ENCODE measurements around the gene CD163L1.
"Not testable (repeated sequence)": the region's sequence is repeated elsewhere in the genome, so short reads cannot be mapped to it uniquely, and the experiment has no call there.

Gene CD163L1

GRCh38 chr12:7344833-7345606, 98.9 kb downstream of the CD163L1 start:
- DNase-seq (ENCODE audit: low read depth in 1 of 2, low spot score in 1 of 2): no peak
- TF ChIP-seq JUND (IDR thresholded peaks at IDR 0.05; ENCODE audit: low read depth): no peak
- in situ Hi-C loops (cut with HindIII; ENCODE audit: low pct_unique_long_range_greater_than_20kb, low sequenced_read_pairs): no loop called here

DNA sequence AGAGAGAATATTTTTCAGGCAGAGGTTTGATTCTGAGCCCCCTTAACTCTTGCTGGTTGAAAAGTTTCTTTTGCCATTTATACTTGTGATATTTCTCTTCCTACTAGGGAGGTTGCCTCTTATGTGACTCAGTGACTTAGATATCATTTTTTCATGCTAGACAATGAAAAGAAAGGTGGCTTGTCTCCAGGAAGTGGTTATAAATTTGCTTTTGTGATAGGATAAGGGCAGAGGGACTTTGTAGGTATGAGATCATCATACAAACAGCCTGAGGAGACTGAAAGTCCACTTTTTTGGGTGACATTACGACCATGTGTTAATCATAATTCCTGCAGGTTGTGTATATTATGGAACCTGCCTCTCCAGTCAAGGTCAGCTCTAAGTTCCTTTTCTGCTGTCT, 104.3 kb downstream of the CD163L1 start:
- DNase-seq (ENCODE audit: low read depth in 1 of 2, low spot score in 1 of 2): no peak
- in situ Hi-C loops (cut with HindIII; ENCODE audit: low pct_unique_long_range_greater_than_20kb, low sequenced_read_pairs): no loop called here
- TF ChIP-seq JUND (IDR thresholded peaks at IDR 0.05; ENCODE audit: low read depth): no peak

- in situ Hi-C loops (cut with HindIII; ENCODE audit: low pct_unique_long_range_greater_than_20kb, low sequenced_read_pairs); DNase-seq (ENCODE audit: low read depth in 1 of 2, low spot score in 1 of 2): not testable (repeated sequence)
Measured at GRCh38 chr12:7337790-7338189, 106.2 kb downstream of the CD163L1 start.

GRCh38 chr12:7327918-7328317, 116.0 kb downstream of the CD163L1 start:
- DNase-seq (ENCODE audit: low read depth in 1 of 2, low spot score in 1 of 2): no peak
- in situ Hi-C loops (cut with HindIII; ENCODE audit: low pct_unique_long_range_greater_than_20kb, low sequenced_read_pairs): no loop called here
- TF ChIP-seq JUND (IDR thresholded peaks at IDR 0.05; ENCODE audit: low read depth): no peak

DNA sequence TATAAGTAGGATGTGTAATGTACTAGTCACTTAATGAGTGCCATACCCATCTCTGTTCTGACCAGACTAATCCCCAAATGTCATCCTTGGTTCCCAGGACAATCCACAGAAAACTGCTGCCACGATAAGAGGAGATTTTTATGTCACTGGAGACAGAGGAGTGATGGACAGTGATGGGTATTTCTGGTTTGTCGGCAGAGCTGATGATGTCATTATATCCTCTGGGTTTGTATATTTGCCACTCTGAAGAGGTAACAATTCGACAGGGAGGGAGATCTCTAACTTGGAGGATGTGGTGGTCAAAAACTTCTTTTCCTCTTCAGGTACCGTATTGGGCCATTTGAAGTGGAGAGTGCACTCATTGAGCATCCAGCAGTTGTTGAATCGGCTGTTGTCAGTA, 119.8 kb downstream of the CD163L1 start:
- in situ Hi-C loops (cut with HindIII; ENCODE audit: low pct_unique_long_range_greater_than_20kb, low sequenced_read_pairs): no loop called here
- DNase-seq (ENCODE audit: low read depth in 1 of 2, low spot score in 1 of 2): no peak
- TF ChIP-seq JUND (IDR thresholded peaks at IDR 0.05; ENCODE audit: low read depth): no peak

- TF ChIP-seq JUND (IDR thresholded peaks at IDR 0.05; ENCODE audit: low read depth): no peak
- in situ Hi-C loops (cut with HindIII; ENCODE audit: low pct_unique_long_range_greater_than_20kb, low sequenced_read_pairs): no loop called here
Measured at GRCh38 chr12:7322599-7322998, 121.4 kb downstream of the CD163L1 start.

GRCh38 chr12:7321624-7322023, 122.3 kb downstream of the CD163L1 start:
- in situ Hi-C loops (cut with HindIII; ENCODE audit: low pct_unique_long_range_greater_than_20kb, low sequenced_read_pairs): no loop called here
- TF ChIP-seq JUND (IDR thresholded peaks at IDR 0.05; ENCODE audit: low read depth): no peak
- no peak for DNase-seq (ENCODE audit: low read depth in 1 of 2, low spot score in 1 of 2)

More at GRCh38 chr12:7322599-7322998, 121.4 kb downstream of the CD163L1 start:
- no peak for DNase-seq (ENCODE audit: low read depth in 1 of 2, low spot score in 1 of 2)

DNA sequence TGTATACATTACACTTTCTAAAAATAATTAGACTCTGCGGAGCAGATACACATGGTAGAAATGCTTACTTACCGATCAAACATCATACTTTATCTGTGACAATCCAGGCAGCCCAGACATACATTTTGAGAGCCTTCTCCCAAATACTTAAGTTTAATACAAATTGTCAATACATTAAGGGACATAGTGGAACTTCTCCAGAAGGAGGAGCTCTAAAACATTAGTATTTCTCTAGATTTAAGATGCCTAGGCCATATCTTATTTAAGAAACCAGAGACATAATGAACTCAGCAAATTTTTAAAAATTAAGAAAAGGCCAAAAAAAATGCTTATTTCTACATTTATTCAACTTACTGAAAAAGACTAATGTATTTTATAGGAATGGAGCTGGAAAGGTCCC, 124.0 kb downstream of the CD163L1 start:
- in situ Hi-C loops (cut with HindIII; ENCODE audit: low pct_unique_long_range_greater_than_20kb, low sequenced_read_pairs): no loop called here
- TF ChIP-seq JUND (IDR thresholded peaks at IDR 0.05; ENCODE audit: low read depth): no peak
- DNase-seq (ENCODE audit: low read depth in 1 of 2, low spot score in 1 of 2): no peak

GRCh38 chr12:7310070-7310469, 133.9 kb downstream of the CD163L1 start:
- no peak for TF ChIP-seq JUND (IDR thresholded peaks at IDR 0.05; ENCODE audit: low read depth)
- in situ Hi-C loops (cut with HindIII; ENCODE audit: low pct_unique_long_range_greater_than_20kb, low sequenced_read_pairs): no loop called here
- no peak for DNase-seq (ENCODE audit: low read depth in 1 of 2, low spot score in 1 of 2)

Measured in T47D (cell line).